K562 (cell line): ENCODE results near the gene IRF3. TPM values are rescaled to one million over a fixed set of nuclear protein-coding genes. Genes with fewer than 3 reads are reported as not detected.

ENCODE experiments used
- BCOR ChIP-seq: fragments of 450-650 bp; IDR thresholded peaks from 2 replicates; pipeline ENCODE4 v1.6.1; 2016
- CBFB ChIP-seq: sonication (generic); formaldehyde crosslinking; IDR thresholded peaks from 2 replicates; pipeline ENCODE4 v1.4.0; 2020; ENCODE audit warnings: mild to moderate bottlenecking, missing genetic modification reagents
- CC2D1A ChIP-seq: fragments of 450-650 bp; IDR thresholded peaks from 2 replicates; pipeline ENCODE4 v1.6.1; 2017; ENCODE audit warnings: mild to moderate bottlenecking
- DLX4 ChIP-seq: fragments of 250-450 bp; sonication (Bioruptor Pico); IDR thresholded peaks from 2 replicates; pipeline ENCODE4 v1.6.1; 2021; ENCODE audit warnings: mild to moderate bottlenecking
- ELF4 ChIP-seq: fragments of 450-650 bp; formaldehyde crosslinking; IDR thresholded peaks from 2 replicates; pipeline ENCODE4 v1.4.0; 2022; ENCODE audit warnings: missing genetic modification characterization
- ILK ChIP-seq: fragments of 450-650 bp; IDR thresholded peaks from 2 replicates; pipeline ENCODE4 v1.6.1; 2016; ENCODE audit warnings: missing genetic modification characterization, low read depth, mild to moderate bottlenecking, missing compliant biosample characterization, moderate library complexity, borderline replicate concordance
- MBD2 ChIP-seq: sonication (generic); IDR thresholded peaks from 2 replicates; pipeline ENCODE4 v1.6.1; 2016; ENCODE audit warnings: low read depth, borderline replicate concordance
- MEF2A ChIP-seq: IDR thresholded peaks from 2 replicates; pipeline ENCODE4 v1.6.1; 2011; ENCODE audit warnings: low read depth, mild to moderate bottlenecking, low read length, moderate library complexity; ENCODE audit not compliant: control insufficient read depth
- MTA2 ChIP-seq: fragments of 450-650 bp; IDR thresholded peaks from 2 replicates; pipeline ENCODE4 v1.6.1; 2016; ENCODE audit warnings: low read depth
- NELFE ChIP-seq: IDR thresholded peaks from 2 replicates; pipeline ENCODE4 v1.6.1; 2011; ENCODE audit warnings: mild to moderate bottlenecking; ENCODE audit not compliant: insufficient read depth, insufficient read length
- OTX1 ChIP-seq: fragments of 450-650 bp; formaldehyde crosslinking; IDR thresholded peaks from 2 replicates; pipeline ENCODE4 v1.4.0; 2022; ENCODE audit warnings: mild to moderate bottlenecking
- PHTF2 ChIP-seq: fragments of 250-450 bp; sonication (Bioruptor Pico); IDR thresholded peaks from 2 replicates; pipeline ENCODE4 v1.5.0; 2021; ENCODE audit warnings: mild to moderate bottlenecking
- POLR2B ChIP-seq: fragments of 450-650 bp; IDR thresholded peaks from 2 replicates; pipeline ENCODE4 v1.6.1; 2018; ENCODE audit warnings: low read depth; ENCODE audit not compliant: partially characterized antibody
- RBM14 ChIP-seq: fragments of 200-400 bp; formaldehyde crosslinking; IDR thresholded peaks from 2 replicates; pipeline ENCODE4 v1.6.1; 2018; ENCODE audit warnings: low read depth, mild to moderate bottlenecking, low read length, moderate library complexity, borderline replicate concordance; ENCODE audit not compliant: insufficient read depth
- RERE ChIP-seq: sonication (generic); formaldehyde crosslinking; IDR thresholded peaks from 2 replicates; pipeline ENCODE4 v1.8.0; 2023; ENCODE audit warnings: missing genetic modification reagents, mild to moderate bottlenecking, borderline replicate concordance
- RNF2 ChIP-seq: sonication (generic); IDR thresholded peaks from 2 replicates; pipeline ENCODE4 v1.6.1; 2016
- SPI1 ChIP-seq: IDR thresholded peaks from 2 replicates; pipeline ENCODE4 v1.6.1; 2011; ENCODE audit warnings: low read depth, low read length, control low read depth, borderline replicate concordance
- TEAD2 ChIP-seq: fragments of 450-650 bp; IDR thresholded peaks from 2 replicates; pipeline ENCODE4 v1.6.1; 2016; ENCODE audit warnings: missing genetic modification characterization, control low read depth, missing compliant biosample characterization
- THAP7 ChIP-seq: fragments of 250-450 bp; sonication (Bioruptor Pico); IDR thresholded peaks from 2 replicates; pipeline ENCODE4 v1.5.0; 2021
- TSC22D4 ChIP-seq: fragments of 450-650 bp; IDR thresholded peaks from 2 replicates; pipeline ENCODE4 v1.6.1; 2016; ENCODE audit warnings: missing genetic modification characterization, missing biosample characterization, control low read depth
- ZBTB2 ChIP-seq: fragments of 450-650 bp; IDR thresholded peaks from 2 replicates; pipeline ENCODE4 v1.6.1; 2016; ENCODE audit warnings: antibody characterized with exemption
- ZKSCAN1 ChIP-seq: fragments of 150-350 bp; IDR thresholded peaks from 2 replicates; pipeline ENCODE4 v1.6.1; 2016; ENCODE audit warnings: low read depth, low read length
- ZNF311 ChIP-seq: fragments of 250-450 bp; sonication (Bioruptor Pico); IDR thresholded peaks from 2 replicates; pipeline ENCODE4 v1.4.0; 2020; ENCODE audit warnings: mild to moderate bottlenecking, moderate library complexity
- polyA plus RNA-seq, 8 experiments: library from polyadenylated mRNA; depleted of rRNA in 4 of 8; stranded (reverse) in 5 of 8; unstranded in 3 of 8; fragments of >200 nt; fragmentation: Nextera tagmentation in 2 of 8; fragmentation: Illumina TruSeq in 1 of 8; extraction: Ambion mirVana in 2 of 8; extraction: Trizol in 1 of 8; gene quantifications; 2 replicates each; pipeline versions ENCODE4 v1.2.1 to v1.2.3, GENCODE V29; 2011 to 2014; ENCODE audit warnings: inconsistent platforms in 1 of 8, missing spikeins in 1 of 8
- total RNA-seq, 7 experiments: library from RNA; depleted of rRNA in 6 of 7; stranded (reverse); fragments of >200 nt in 6 of 7; fragmentation: Illumina TruSeq in 2 of 7; extraction: Trizol in 2 of 7; gene quantifications; 2 replicates each; pipeline versions ENCODE4 v1.2.1 to v1.2.3, GENCODE V29; 2011 to 2021; ENCODE audit warnings: low replicate concordance in 1 of 7

Gene IRF3
- total and polyA plus RNA-seq, 9 of the 15 experiments (the other 6 are each of a cell fraction or from before 2014, with no cell fraction given), result 7.5 to 145 (median 65.4) TPM

- TF ChIP-seq DLX4 (no peak), CBFB (no peak), SPI1 (no peak), THAP7 (CRISPR knock-in tag) (no peak), NELFE (no peak), MTA2 (no peak), ZKSCAN1 (no peak), BCOR (no peak), RERE (CRISPR knock-in tag) (no peak), ZBTB2 (no peak), PHTF2 (CRISPR knock-in tag) (no peak), RNF2 (no peak), ILK (no peak), ELF4 (CRISPR knock-in tag) (no peak), MBD2 (no peak), POLR2B (peak; percentile 36), TEAD2 (tag) (no peak), CC2D1A (no peak), OTX1 (no peak), ZNF311 (CRISPR knock-in tag) (no peak), MEF2A (no peak), TSC22D4 (tag) (no peak), RBM14 (no peak)
Observed at GRCh38 chr19:49664171-49665035, 1.3 kb downstream of the IRF3 start (continued).
